T-helper 9 cell (primary cell): ENCODE data around the gene PEPD.

Experiments used
- DNase-seq: peaks from one replicate; pipeline ENCODE4 v3.0.0-alpha.2; 2020

The PEPD gene

DNA sequence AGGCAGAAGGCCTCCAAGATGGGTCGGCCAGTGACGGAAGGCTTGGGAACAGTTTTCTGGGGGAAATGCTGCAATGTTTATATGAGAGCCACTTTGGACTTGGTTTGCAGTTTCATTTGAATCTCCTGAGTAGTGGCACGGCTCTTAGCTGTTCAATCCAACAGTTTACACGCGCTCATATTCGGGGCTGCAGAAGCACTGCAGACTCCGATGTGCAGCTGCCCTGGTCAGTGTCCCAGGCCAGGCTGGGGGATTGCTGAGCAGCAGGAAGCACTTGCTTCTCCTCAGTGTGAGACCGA lies 116.4 kb downstream of the PEPD start:
- no peak for DNase-seq

DNA sequence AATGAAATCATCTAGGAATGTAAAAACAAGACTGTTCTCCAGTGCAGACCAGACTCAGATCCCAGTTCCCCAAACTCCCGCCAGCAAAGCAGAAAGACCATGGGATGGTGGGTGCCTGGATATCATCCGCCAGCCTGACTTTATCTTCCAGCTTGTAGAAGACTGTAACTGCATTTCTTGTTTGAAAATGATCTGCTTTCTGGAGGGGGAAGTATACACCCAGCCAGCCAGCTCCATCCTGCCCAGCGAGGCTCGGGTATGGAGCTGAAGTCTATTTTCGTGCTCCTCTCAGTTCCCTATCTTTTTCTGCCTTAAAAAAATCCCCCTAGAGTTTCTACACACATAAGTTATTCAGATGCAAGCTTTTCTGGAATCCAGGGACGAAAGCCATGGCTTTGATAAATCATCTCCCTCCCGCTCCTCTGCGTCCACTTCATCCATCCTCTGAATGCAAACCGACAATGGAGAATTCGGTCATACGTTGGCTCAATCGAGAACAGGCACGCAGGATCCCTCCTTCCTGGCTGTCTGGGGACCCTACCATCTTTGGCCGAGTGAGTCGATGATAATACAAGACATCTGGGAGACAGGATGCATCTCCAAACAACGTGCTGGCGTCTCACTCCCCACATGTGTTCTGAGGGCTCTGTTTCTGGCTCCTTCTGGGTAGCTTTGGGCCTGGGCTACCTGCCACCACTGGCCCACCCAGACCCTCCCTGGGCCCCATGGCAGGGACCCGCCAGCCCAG lies 116.9 kb downstream of the PEPD start:
- DNase-seq, result no peak

DNA sequence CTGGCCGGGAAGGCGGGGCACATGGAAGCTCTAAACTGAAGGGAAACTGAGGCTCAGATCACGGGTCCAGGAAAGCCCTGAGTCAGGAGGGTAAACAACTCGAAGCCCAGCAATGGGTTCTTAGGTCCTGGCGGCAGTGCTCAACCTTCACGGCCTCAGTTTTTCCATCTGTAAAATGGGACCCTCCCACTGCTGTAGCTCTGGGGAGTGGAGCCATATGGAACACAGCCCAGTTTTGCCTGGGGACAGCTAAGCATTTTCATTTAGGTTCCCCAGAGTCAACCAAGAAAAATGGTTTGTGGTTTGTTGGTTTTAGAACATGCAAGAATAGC lies 117.7 kb downstream of the PEPD start:
- DNase-seq, result no peak

DNA sequence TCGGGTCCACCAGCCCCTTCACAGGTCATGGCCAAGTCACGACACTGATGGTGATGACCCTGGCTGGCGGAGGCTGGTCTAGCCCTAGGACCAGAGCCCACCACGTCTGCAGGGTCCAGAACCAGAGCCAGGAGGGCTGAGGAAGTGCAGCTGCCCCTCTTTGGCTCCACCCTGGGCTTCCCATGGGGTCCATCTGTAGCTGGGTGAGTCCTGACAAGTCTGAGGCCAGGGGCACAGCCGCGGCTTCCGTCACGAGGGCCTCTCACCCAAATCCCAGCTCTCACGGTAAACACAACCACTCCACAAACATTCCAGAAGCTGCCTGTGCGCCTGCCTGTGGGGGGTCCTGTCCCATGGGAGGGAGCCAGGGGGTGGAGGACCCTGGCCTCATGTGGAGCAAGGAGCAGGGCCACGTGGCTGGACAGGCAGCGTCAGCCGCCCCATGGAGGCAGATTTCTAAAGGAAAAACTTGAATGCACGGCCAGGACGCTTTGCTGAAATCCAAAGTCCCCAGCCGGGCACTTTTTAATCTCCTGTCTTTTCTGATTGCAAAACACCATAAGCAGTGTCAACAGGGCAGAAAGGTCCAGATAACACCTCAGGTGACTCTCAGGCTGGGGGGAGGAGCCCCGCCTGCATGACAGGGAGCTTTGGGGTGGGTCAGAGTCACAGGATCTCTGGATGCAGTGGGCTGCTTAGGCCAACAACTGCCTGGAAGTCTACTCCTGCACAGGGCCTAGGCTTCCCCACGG lies 118.2 kb downstream of the PEPD start:
- no peak for DNase-seq

DNA sequence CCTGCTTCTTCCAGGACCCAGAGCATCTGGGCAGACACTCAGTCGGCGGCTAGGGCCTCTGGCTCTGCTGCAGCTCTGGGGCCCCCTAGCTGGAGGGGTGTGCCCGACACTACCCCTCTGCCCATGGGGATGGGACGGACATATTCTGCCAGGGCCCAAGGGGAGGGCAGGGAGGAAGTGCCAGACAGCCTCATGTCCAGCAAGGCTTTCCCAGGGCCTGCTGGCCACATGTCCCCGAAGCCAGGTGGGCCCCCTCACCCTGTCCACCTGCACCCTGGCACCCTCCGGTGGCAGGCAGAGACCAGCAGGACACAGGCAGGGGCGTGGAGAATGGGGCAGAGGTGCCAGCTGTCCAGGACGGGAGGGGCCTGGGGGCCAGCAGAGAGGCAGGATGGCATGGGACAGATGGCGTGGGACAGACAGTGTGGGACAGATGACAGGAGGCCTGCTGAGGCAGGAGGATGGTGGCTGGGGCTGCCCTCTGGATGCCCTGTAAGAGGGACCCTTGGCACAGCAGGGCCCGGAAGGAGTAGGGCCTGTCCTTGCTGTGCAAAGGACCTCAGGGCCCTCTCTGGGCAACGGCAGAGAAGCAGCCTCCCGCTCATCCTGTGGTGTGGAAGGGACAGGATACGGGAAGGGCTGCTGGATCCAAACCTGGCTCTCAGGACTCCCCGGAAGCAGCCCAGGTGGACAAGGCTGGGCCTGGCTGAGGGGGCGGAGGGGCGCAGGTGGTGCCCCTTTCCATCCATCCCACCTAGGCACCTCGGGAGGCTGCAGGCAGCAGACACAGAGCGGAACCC lies 119.0 kb downstream of the PEPD start:
- no peak for DNase-seq

DNA sequence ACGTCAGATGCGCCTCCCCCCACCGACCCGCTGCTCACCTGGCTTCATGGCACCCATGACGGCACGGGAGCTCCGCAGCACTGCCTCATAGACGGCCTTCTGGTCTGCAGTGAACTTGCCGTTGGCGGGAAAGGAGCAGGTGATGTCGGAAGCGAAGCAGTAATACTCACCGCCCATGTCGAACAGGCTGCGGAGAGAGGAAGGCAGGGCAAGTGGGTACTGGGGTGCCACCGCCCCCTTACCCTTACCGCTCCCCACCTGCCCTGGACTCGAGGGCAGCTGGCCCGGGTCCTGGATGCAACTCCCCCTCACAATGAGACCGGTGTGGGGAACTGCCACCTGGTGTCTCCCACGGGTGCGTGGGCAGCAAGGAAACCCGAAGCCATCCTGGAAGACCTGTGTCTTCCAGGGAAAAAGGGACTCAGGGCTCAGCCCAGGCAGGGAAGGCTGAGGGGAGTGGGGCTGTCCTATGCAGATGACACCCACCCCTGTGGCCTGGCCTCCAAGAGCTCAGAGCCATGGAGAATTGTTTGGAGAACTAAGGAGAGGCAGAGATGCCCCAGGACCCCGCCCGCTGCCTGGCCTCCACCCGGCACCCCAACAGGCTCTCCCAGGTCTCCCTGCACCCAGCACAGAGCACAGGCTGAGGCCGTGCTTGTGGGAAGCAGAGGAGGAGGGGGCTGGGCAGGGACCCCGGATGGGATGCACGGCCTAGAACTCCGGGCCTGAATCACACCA lies 119.7 kb downstream of the PEPD start:
- DNase-seq, result no peak

DNA sequence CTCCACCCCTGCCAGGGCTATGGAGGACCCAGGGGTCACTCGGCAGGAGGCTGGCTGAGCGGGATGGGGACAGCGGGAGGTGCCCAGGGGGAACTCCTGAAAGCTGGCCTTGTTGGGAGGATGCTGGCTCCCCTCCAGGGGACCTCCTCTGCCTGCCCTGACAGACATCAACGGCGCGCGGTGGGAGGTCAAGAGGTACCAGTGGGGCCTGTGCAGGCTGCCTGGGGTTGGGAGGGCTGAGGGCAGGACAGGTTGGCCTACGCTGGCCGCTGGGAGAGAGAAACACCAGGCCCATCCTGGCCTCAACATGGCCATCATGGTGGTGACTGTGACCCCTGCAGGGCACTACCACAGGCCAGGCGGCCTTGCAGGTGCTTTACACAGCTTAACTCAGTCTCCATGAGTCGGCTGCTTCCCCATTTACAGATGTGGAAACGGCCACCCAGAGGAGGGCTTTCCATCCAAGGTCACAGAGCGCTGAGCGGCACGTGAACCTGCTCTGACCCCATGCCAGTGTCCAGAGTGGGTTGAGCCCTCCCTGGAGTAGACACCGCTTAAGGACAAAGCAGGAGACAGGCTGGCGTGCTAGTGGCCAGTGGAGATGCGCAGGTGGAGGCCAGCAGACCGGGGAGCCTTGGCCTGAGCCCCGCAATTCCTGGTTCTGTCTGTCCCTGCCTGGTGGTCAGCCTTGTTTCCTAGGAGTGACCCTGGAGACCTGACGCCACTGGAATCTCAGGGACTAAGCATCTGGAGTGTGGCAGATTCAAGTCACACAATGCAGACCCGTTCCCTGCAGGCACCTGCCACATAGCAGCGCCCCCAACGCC lies 120.5 kb downstream of the PEPD start:
- DNase-seq, result no peak

DNA sequence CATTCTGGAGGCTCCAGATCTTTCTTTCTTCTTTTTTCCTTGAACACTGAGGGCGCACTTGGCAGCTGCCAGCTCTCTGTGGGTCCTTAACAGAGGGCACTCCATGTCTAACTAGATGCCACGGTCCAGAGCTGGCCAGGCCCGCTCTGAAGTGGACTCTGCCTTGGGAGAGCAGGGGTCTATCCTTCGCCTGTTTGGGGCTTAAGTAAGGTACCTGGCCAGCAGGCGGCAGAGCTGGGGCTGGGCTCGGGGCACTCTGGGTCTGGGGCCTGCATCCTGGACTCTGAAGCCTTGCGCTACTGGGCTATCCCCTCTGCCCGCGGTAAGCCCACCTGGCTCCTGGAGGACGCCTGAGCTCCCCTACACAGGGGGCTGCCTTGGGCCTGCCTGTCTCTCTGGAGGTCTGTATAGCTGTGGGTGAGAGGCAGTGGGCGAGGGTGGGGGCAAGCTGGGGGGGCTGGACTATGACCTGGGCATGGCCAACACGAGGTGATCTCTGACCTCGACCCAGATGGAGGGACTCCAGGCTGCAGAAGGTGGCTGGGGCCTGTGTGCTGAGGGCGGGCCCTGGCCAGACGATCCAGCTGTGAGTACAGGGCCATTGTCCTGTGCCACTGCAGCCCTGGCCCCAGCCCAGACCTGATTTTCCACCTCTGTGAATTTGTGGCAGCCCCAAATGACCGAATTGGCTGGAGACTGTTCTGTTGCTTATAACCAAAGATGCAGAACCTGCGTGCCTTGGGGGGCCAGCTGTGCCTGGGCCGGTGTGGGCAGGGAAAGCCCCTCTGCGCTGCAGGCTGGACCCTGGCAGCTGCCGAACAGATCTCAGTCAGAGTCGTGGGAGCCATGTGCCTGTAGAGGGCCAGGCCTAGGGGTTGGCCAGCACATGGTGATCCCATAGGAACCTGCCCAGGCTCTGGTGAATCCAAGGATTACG lies 121.6 kb downstream of the PEPD start:
- no peak for DNase-seq

DNA sequence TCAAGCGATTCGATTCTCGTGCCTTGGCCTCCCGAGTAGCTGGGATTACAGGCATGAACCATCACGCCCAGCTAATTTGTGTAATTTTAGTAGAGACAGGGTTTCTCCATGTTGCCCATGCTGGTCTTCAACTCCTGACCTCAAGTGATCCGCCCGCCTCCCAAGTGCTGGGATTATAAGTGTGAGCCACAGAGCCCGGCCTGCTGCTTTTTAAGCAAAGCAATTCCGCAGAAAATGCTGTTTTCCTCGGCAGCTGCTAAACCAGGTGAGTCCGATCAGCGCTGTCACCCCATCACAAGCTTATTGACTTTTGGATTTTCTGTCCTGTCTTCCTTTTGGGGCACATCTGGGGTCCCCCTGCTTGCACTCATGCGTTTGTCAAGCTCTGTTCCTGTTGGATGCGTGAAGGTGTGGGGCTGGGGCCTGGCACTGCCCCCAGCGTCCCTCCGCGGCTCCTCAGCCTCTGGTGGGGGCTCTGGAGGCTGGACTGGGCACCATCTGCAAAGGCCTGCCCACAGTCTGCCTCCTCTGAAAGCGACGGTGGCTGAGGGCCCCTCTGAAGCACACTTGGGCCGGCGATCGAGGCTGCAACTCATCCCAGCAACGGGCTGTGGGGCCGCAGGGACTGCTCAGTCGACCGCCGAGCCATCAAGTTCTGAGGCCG lies 122.4 kb downstream of the PEPD start:
- no peak for DNase-seq

DNA sequence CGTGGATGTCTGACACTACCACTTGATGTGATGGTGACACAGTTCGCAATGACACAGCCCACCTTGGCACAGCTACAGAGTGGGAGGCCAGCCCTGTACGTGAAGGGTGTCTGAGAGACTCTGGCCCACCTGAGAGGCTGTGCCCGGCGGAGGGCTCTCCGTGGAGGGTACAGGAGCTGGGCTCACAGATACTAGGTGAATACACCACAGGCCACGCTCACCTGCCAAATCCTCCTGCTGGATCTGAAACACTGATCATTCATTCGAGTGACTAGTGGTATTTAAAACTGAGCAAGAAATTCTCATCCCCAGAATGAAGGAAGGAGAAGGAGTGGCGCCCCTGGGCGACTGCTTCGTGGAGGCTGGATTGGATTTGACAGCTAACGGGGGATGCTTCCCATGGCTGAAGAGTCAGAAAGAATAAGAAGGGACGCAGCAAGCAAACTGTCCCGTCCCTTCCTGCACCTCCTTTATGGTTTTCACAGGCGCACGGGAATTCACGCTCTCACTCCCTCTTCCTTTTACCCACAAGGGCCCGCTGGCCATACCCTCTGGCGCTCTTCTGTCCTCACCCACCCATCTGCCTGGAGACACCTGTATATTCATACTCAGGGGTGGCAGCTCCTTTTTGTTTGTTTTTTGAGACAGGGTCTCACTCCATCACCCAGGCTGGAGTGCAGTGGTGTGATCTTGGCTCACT lies 123.1 kb downstream of the PEPD start:
- no peak for DNase-seq

DNA sequence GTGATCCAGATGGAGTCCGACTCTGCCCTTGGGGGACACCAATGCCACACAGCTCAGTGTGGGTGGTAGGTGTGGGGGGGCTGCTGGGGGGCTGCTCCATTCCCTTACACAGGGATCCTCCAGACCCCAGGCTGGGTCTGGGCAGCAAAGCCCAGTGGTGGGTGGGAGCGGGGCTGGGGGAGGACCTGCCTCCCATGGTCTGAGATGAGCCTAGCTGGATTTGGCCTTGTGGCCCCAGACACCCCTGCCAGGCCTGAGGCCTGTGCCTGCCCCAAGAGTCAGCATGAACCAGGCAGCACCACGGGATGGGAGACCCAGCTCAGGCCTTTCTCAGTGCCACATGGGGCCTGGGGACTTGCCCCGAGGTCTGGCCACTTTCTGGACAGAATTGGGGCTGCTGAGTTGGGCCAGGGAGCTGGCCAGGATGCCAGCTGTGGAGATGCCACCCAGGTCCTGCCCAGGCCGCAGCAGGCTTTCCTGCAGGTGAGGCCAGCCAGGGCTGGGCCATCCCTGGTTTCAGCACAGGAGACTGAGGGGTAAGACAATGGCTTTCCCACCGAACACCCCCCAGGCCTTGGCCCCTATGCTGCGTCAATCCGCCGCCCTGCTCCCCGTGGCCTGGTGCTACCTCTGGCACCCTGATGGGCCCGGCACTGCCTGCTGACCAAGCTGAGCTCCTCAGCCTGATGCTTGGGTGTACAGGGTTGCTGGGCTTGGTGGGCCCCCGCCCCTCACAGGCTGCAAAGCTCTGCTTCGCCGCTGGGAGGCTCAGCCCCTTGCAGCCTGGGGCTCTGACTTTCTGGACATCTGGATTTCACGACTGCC lies 123.8 kb downstream of the PEPD start:
- DNase-seq, result no peak

DNA sequence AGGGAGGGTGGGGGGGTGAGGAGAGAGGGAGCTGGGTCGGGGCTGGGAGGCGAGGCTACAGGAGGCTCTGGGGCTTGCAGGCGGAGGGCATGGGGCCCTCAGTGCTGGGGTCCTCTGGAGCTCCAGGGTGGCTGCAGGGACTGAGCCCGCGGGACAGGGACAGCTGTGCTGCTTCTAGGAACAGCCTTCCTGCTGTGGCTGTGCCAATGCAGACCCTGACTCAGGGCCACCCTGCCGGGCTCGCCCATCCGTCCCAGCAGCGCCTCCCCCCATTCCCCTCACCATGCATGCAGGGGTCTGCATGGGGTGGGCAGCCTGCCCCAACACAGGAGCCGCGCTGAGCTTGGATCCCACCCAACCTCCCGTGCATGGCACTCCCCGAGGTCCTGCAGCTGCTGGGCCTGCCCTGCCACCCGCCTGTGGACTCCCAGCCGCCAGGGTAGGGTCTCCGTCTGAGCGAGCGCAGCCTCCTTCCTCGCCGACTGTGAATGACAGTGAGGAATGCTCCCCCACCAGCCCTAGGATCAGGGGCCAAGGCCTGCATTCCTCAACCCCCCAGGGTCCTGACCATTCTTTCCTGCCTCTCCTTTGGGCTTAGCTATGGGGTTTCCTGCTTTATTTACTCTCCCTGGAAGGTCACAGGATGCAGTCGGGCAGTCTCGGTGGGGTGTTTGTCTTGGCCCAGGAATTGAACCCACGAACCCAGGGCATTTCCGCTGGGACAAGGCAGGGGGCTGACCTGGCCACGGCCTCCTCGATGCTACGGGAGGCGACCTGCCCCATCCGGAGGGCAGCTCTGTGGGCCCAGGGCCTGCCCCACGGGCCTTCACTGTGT lies 124.7 kb downstream of the PEPD start:
- no peak for DNase-seq

DNA sequence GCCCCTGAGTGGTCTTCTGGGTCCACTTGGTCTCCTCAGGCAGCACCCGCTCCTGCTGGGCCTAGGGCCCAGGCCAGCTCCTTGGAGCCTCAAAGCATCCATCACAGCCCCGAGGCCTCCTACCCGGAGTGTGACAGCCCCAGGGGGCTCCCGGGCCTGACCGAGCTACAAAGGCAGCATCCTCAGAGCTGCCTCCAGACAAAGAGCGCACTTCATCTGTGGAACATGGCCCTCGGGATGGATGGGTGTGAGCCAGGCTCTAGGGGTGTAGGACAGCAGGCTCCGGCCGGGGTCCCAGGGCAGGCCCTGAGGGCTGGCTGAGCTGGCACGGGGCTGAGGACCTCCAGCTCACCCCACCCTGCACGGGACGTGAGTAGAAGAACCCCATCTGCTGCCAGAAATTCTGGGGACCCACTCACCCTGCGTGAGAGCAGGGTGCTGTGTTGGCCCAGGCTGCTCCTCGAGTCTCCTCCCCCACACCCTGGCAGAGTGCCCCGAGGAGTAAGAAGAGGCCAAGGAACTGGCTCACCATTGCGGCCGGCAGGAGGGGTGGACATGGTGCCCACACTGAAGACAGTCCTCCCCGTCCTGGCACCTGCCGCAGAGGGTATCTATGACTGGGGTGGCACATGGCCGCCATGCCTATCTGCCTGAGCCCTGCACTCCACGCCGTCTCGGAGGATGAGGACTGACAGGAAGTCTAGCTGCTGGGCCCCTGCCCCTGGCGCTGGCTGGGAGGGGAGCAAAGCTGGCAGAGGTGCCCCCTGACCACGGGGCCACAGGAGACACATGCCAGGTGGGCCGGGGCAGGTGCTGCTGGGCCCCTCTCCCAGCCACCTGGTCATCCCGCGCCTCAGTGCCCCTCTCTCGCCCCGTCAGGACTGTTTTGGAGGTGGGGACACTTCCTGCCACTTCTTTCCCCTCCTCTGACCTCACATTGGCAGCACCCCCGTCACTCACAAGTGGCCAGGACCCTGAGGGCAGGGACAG lies 125.7 kb downstream of the PEPD start:
- no peak for DNase-seq

DNA sequence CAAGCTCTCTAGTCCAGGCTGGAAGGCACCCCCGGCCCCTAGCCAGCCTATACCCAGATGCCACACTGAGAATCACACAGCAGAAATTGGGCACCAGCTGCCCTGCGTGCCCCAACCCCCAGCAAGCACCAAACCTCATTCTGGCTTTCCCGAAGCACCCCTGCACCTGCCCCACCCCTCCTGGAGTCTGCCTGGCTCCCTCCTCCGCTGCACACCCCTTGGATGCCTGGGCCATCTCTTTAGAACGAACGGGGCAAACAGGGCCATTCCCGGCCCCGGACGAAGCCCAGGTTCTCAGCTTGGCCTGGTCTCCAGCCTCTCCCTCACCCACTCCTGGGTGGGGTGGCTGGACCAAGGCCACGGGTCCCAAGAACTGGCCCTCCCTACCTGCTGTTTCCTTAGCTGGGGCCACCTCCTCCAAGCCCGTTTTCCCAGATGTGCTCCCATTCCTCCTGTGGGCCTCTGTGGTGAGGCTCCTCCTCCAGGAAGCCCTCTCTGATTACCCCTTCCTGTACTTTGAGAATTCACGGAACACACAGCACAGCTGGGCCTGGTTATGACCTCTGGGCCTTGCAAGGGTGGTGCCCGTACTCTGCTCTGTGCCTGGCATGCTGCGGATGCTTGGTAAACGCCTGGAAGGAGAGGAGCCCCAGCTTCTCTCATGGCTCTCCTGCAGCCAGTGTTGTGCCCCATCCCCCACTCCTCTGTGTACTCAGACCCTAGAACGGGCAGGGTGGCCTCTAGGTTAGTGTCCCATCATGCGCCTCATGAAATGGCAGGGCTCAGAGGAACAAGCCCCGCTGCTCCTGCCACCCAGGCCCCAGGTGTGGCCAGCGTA lies 126.6 kb downstream of the PEPD start:
- no peak for DNase-seq

DNA sequence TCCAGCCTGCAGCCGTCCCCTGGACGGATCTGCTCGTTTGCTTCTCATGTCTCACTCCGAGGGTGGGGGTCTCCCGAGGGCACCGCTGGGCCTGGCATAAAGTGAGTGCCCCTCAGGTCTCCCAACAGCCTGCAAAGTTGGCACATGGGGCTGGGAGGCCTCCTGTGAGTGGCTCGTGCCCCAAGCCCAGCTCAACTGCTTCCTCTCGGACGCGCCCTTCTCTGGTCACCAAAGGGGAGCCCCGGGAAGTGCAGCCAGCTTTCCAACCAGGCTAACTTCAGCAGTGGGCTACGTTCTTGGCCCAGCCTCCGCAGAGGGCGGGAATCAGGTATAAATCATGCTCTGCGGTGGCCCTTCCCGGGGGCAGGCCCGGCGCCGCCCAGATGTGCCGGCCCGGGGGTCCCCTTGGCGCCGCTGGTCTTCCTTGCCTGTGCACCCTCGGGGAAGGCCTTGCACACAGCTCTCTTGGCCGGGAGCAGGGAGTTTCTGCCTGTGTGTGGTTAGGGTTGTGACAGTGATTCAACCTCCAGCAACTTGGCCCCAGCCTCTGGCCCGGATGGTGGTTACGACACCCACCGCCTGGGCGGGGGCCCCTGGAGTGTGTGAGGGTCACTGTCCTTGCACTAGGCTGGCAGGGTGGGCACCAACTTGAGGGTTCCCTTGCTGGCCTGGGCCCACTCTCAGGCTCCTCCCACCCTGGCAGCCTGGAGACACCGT lies 127.4 kb downstream of the PEPD start:
- DNase-seq, result no peak
